ENCODE data around the gene DGKZ.

DGKZ gene

GRCh38 chr11:46330154-46330553 lies 17.1 kb upstream of the DGKZ start:
- DNase-seq (ENCODE audit: low read depth), result no peak

GRCh38 chr11:46330563-46331281 lies 16.5 kb upstream of the DGKZ start:
- DNase-seq (ENCODE audit: low read depth), result no peak

GRCh38 chr11:46331282-46331984 lies 15.8 kb upstream of the DGKZ start:
- DNase-seq (ENCODE audit: low read depth), result no peak

GRCh38 chr11:46332093-46332567 lies 15.1 kb upstream of the DGKZ start:
- DNase-seq (ENCODE audit: low read depth), result no peak

GRCh38 chr11:46332568-46333393 lies 14.5 kb upstream of the DGKZ start:
- no peak for DNase-seq (ENCODE audit: low read depth)

GRCh38 chr11:46333394-46333947 lies 13.8 kb upstream of the DGKZ start:
- DNase-seq (ENCODE audit: low read depth), result no peak

- DNase-seq (ENCODE audit: low read depth), result no peak
These were observed 13.1 kb upstream of the DGKZ start for GRCh38 chr11:46334211-46334610.

- no peak for DNase-seq (ENCODE audit: low read depth)
These were observed 12.0 kb upstream of the DGKZ start for GRCh38 chr11:46335271-46335670.

- DNase-seq (ENCODE audit: low read depth), result no peak
These were observed 11.2 kb upstream of the DGKZ start for GRCh38 chr11:46335890-46336562.

GRCh38 chr11:46336563-46337180 lies 10.6 kb upstream of the DGKZ start:
- DNase-seq (ENCODE audit: low read depth), result peak; percentile 85

GRCh38 chr11:46337626-46338345 lies 9.5 kb upstream of the DGKZ start:
- no peak for DNase-seq (ENCODE audit: low read depth)

GRCh38 chr11:46338636-46338987 lies 8.7 kb upstream of the DGKZ start:
- DNase-seq (ENCODE audit: low read depth), result no peak

GRCh38 chr11:46338988-46339666 lies 8.1 kb upstream of the DGKZ start:
- DNase-seq (ENCODE audit: low read depth), result no peak

- no peak for DNase-seq (ENCODE audit: low read depth)
These were observed 7.4 kb upstream of the DGKZ start for GRCh38 chr11:46339816-46340215.

GRCh38 chr11:46341454-46341853 lies 5.8 kb upstream of the DGKZ start:
- no peak for DNase-seq (ENCODE audit: low read depth)

GRCh38 chr11:46342239-46342638 lies 5.0 kb upstream of the DGKZ start:
- no peak for DNase-seq (ENCODE audit: low read depth)

GRCh38 chr11:46343520-46343919 lies 3.7 kb upstream of the DGKZ start:
- DNase-seq (ENCODE audit: low read depth), result no peak

- no peak for DNase-seq (ENCODE audit: low read depth)
These were observed 2.1 kb upstream of the DGKZ start for GRCh38 chr11:46345131-46345597.

GRCh38 chr11:46345881-46346484 lies 1.3 kb upstream of the DGKZ start:
- DNase-seq (ENCODE audit: low read depth), result no peak

Measured in CMK (cell line).